RWPE2 (cell line): ENCODE data around the gene DHX36.

Experiments
- ATAC-seq: fragments of 200-7000 bp; cut with Tn5 transposase; 3 replicates; pipeline ENCODE4 v1.9.1; 2021; ENCODE audit warnings: low read depth
- DNase-seq: peaks from one replicate; pipeline ENCODE4 v3.0.0-alpha.2; 2020; ENCODE audit warnings: low spot score
- H3K27ac ChIP-seq: fragments of 450-650 bp; 2 replicates; pipeline ENCODE4 v1.5.1; 2017; ENCODE audit warnings: mild to moderate bottlenecking; ENCODE audit not compliant: poor library complexity, severe bottlenecking
- H3K27me3 ChIP-seq: fragments of 250-450 bp; sonication (Bioruptor Pico); 2 replicates; pipeline ENCODE4 v1.5.1; 2021; ENCODE audit warnings: mild to moderate bottlenecking, moderate library complexity; ENCODE audit not compliant: insufficient read depth, poor library complexity, severe bottlenecking
- H3K36me3 ChIP-seq: fragments of 250-450 bp; sonication (Bioruptor Pico); 2 replicates; pipeline ENCODE4 v1.5.1; 2020; ENCODE audit warnings: low read depth, mild to moderate bottlenecking, moderate library complexity
- H3K4me1 ChIP-seq: fragments of 250-450 bp; sonication (Bioruptor Pico); 2 replicates; pipeline ENCODE4 v1.5.1; 2021; ENCODE audit warnings: mild to moderate bottlenecking, moderate library complexity; ENCODE audit not compliant: insufficient read depth, poor library complexity, severe bottlenecking
- H3K4me3 ChIP-seq: fragments of 250-450 bp; sonication (Bioruptor Pico); 2 replicates; pipeline ENCODE4 v1.5.1; 2021; ENCODE audit warnings: mild to moderate bottlenecking, moderate library complexity; ENCODE audit not compliant: severe bottlenecking
- H3K9me3 ChIP-seq: fragments of 250-450 bp; sonication (Bioruptor Pico); 2 replicates; pipeline ENCODE4 v1.5.1; 2021; ENCODE audit warnings: mild to moderate bottlenecking, moderate library complexity; ENCODE audit not compliant: severe bottlenecking
- TF ChIP-seq, protein P1 (sequence below): fragments of 450-650 bp; IDR thresholded peaks from one replicate; pipeline ENCODE4 v1.5.1; 2017; ENCODE audit warnings: mild to moderate bottlenecking, moderate library complexity; ENCODE audit not compliant: poor library complexity, severe bottlenecking

The DHX36 gene

DNA sequence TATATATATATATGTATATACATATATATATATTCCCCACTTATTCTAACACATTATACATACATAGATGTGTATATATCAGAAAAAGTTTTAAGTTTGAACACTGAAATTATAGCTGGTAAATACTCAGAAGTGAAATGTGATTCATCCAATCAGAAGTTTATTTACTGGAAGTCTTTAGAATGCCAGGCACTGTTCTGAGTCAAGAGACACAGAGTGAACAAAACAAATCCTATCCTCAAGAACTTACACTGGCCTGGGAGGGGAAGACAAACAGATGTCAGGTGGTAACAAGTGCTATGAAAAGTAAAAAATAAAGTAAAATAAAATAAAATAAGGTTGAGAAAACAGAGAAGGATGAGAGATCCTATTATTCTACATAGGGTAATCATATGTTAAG is 13.4 kb downstream of the DHX36 start:
- Histone ChIP-seq H3K27me3 (no peaks in the 10 kb centered on the region), H3K4me1 (no peaks in the 10 kb centered on the region), H3K9me3 (no peaks in the 10 kb centered on the region), H3K4me3 (no peak overlapping the region), H3K27ac (no peak overlapping the region), H3K36me3 (peaks cover 91% of the 10 kb centered on the region)
- DNase-seq = no peak
- ATAC-seq = no peak
- TF ChIP-seq, protein P1, sequence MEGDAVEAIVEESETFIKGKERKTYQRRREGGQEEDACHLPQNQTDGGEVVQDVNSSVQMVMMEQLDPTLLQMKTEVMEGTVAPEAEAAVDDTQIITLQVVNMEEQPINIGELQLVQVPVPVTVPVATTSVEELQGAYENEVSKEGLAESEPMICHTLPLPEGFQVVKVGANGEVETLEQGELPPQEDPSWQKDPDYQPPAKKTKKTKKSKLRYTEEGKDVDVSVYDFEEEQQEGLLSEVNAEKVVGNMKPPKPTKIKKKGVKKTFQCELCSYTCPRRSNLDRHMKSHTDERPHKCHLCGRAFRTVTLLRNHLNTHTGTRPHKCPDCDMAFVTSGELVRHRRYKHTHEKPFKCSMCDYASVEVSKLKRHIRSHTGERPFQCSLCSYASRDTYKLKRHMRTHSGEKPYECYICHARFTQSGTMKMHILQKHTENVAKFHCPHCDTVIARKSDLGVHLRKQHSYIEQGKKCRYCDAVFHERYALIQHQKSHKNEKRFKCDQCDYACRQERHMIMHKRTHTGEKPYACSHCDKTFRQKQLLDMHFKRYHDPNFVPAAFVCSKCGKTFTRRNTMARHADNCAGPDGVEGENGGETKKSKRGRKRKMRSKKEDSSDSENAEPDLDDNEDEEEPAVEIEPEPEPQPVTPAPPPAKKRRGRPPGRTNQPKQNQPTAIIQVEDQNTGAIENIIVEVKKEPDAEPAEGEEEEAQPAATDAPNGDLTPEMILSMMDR = no peak

DNA sequence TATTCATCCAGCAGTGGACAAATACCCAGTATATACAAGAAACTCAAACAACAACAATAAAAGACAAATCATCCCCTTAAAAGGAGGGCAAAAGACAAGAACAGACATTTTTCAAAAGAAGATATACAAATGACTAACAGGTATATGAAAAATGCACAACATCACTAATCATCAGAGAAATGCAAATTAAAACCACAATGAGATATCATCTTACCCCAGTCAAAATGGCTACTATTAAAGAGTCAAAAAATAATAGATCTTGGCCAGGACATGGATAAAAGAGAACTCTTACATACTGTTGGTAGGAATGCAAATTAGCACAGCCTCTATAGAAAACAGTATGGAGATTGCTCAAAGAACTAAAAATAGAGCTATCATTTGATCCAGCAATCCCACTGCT is 16.9 kb downstream of the DHX36 start:
- Histone ChIP-seq H3K4me3 (no peak overlapping the region), H3K4me1 (no peaks in the 10 kb centered on the region), H3K27me3 (no peaks in the 10 kb centered on the region), H3K27ac (no peak overlapping the region), H3K36me3 (peaks cover 96% of the 10 kb centered on the region), H3K9me3 (no peaks in the 10 kb centered on the region)
- TF ChIP-seq, protein P1 = no peak
- ATAC-seq (no peak), DNase-seq (no peak)

DNA sequence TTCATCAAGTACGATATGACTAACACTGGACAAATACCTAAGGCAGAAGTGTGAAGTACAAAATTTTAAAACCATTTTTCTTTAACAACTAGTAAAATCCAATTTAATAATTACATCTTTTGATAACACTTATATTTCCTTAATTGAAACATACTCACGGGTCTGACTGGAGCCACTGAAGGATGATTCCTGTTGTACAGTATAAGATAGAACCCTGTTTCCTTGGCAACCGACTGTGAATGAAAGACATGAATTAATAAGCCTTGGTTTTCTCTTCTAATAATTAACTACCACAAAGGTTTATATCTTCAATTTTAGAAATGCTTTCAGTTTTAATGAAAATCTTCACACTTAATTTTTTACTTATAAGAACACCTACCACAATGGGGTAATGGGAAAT is 19.4 kb downstream of the DHX36 start:
- Histone ChIP-seq H3K4me1 (no peaks in the 10 kb centered on the region), H3K27me3 (no peaks in the 10 kb centered on the region), H3K9me3 (no peaks in the 10 kb centered on the region), H3K4me3 (no peak overlapping the region), H3K36me3 (peaks cover 99% of the 10 kb centered on the region), H3K27ac (no peak overlapping the region)
- ATAC-seq (no peak), DNase-seq (no peak)
- TF ChIP-seq, protein P1 = no peak

DNA sequence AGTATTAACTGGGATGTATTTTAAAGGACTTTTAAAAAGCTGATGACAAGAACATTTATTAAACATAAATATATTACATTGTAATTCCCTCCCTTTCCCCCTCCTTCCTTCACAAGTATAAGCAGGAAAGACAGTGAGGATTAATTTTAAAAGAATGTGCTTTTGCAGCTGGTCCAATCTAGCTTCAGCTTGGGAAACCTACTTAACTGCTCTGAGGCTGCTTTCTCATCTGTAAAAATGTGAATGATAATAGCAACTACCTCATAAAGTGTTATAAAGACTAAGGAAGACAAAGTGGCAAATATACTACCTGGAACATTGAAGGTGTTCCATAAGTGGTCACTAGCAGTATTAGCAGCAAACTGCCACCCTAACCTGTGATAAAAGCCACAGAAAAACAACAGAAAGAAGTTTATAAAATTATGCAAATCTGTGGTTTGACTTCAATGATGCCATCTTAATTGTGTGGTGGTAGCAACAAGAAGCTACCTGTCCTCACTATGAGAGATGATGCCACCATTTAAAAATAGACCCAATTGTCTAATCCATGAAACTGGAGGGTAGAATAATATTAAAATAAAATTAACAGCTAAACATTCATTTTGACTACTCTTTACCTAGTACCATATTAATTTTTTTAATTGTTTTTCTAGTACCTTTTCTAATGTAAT is 20.0 kb downstream of the DHX36 start:
- TF ChIP-seq, protein P1 = no peak
- DNase-seq (no peak), ATAC-seq (peak; percentile 36; the same call in 1 of the 3 replicates)
- no peaks in the 10 kb centered on the region for H3K27me3 ChIP-seq
- H3K27ac ChIP-seq = no peak overlapping the region
- no peaks in the 10 kb centered on the region for H3K4me1 ChIP-seq
- no peaks in the 10 kb centered on the region for H3K9me3 ChIP-seq
- H3K4me3 ChIP-seq = no peak overlapping the region
- H3K36me3 ChIP-seq = peaks cover 99% of the 10 kb centered on the region

DNA sequence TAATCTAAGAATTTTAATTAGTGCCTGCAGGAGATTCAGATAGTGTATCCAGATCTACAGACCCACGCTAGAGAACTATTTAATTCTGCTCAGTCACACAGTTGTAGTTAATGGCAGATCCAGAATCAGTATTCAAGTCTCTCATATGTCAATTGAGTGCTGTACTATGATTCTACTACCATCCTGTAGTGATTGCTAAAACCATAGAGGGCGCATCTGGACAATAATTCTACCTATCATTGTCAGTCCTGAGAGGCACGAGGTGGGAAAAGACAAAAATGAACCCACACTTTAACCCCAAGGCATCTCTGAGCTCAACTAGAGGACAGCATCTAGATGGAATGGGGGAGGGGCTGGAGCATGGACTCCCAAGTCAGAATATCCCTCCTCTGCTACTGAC is 22.7 kb downstream of the DHX36 start:
- Histone ChIP-seq H3K36me3 (peaks cover 98% of the 10 kb centered on the region), H3K4me1 (no peaks in the 10 kb centered on the region), H3K27me3 (no peaks in the 10 kb centered on the region), H3K9me3 (no peaks in the 10 kb centered on the region), H3K4me3 (no peak overlapping the region), H3K27ac (no peak overlapping the region)
- TF ChIP-seq, protein P1 = no peak
- ATAC-seq (no peak), DNase-seq (no peak)
